ENCODE data around the gene KRT7.
A peak's percentile ranks its signal among the peaks of the same experiment; 100 is the strongest.
"Not testable (repeated sequence)": the region's sequence is repeated elsewhere in the genome, so short reads cannot be mapped to it uniquely, and the experiment has no call there.

The KRT7 gene

GRCh38 chr12:52252728-52253343 is 19.8 kb downstream of the KRT7 start:
- DNase-seq (ENCODE audit: low read depth, low spot score) = no peak
- peak overlapping the region; percentile 98 for H3K27ac ChIP-seq

- DNase-seq (ENCODE audit: low read depth, low spot score) = no peak
- H3K27ac ChIP-seq = peak overlapping the region; percentile 98
These were observed 20.5 kb downstream of the KRT7 start for GRCh38 chr12:52253391-52254179.

- H3K27ac ChIP-seq = peak overlapping the region; percentile 9
- no peak for DNase-seq (ENCODE audit: low read depth, low spot score)
These were observed 21.3 kb downstream of the KRT7 start for GRCh38 chr12:52254180-52254964.

DNA sequence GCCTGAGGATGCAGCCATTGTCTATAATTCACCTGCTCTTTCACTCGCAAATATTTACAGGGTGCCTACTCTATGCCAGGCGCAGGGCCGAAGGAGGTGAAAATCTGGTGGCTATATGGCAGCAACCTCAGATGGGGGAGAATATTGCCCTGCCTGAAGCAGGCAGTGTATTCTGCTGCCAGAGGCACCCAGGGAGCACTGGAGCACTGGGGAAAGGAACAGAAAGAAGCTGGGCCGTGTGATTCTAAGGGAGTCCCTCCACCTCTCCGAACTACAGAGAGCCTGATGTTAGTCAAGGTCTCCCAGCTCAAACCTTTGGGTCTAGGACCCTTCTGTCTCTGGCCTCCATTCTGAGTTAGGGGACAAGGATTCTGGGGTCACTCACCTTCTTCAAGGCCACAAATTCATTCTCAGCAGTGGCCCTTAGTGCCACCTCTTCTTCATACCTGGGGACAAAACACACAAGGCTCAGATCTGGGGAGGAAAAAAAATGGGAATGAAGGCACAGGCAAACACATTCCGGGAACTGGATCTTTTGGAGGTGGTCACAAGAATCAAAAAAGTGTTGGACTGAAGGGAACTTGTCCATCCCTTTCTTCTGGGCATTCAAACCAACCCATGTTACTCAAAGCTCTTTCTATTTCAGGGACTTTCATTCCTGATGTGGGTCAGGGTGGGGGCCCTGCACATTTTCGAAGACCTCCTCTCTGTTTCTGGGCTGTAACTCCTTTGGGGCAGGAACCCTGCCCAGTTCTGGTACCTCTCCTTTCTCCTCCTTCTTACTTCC is 22.1 kb downstream of the KRT7 start:
- DNase-seq (ENCODE audit: low read depth, low spot score) = no peak
- H3K27ac ChIP-seq = peak overlapping the region; percentile 9

- DNase-seq (ENCODE audit: low read depth, low spot score) = no peak
- H3K27ac ChIP-seq = no peak overlapping the region
These were observed 23.0 kb downstream of the KRT7 start for GRCh38 chr12:52255926-52256583.

DNA sequence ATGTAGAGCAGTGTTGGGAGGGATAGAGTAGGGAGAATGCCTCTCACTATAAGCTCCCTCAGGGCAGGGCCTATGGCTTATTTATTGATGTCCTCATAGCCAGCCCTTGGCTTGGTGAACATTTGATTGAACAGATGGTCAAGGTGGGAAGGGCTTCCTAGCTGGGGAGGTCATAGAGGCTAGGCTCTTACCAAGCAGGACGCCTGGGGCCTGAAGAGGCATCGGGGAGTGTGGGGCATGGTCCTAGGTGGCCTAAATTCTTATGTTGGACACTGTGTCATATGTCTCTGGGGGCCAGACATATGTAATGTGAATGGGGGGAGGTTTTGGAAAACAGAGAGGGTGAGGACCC is 23.5 kb downstream of the KRT7 start:
- DNase-seq (ENCODE audit: low read depth, low spot score) = no peak
- no peak overlapping the region for H3K27ac ChIP-seq

DNA sequence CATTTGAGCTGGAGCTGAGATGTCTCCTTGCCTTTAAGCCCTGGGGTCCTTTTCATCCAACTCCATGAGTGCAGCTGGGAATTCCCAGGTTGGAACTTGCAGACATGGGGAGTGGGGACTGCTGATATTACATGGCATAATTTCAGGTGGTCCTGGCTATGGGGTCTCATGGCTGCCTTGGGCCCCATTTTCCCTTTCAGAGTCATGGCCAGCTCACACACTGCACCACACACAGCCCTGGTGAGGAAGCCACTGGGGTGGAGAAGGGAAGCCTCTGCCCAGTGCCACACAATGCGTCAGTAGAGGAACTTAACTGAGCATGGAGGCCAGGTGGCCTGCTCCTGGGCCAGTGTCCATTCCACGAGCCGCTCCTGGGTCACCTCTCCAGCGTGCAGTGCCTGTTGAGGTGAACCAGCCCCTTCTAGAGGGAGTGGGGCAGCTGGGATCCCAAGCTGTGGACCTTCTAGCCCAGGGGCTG is 24.1 kb downstream of the KRT7 start:
- no peak overlapping the region for H3K27ac ChIP-seq
- DNase-seq (ENCODE audit: low read depth, low spot score) = no peak

DNA sequence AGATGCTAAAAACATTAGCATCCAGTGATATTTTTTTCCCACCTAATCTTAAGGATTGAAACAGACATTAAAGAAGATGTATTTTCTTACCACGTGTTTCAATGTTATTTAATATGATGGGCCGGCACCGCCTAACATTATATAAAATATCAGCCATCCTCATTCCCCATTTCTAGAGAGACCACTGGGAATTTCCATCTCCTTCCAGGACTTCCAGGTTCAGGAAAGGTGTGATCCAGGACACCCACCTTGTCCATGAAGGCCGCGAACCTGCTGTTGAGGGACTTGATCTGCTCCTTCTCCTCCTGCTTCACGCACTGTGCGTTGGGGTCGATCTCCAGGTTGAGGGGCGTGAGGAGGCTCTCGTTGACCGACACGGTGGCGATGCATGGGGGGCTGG is 24.9 kb downstream of the KRT7 start:
- not testable (repeated sequence) for DNase-seq (ENCODE audit: low read depth, low spot score); H3K27ac ChIP-seq

DNA sequence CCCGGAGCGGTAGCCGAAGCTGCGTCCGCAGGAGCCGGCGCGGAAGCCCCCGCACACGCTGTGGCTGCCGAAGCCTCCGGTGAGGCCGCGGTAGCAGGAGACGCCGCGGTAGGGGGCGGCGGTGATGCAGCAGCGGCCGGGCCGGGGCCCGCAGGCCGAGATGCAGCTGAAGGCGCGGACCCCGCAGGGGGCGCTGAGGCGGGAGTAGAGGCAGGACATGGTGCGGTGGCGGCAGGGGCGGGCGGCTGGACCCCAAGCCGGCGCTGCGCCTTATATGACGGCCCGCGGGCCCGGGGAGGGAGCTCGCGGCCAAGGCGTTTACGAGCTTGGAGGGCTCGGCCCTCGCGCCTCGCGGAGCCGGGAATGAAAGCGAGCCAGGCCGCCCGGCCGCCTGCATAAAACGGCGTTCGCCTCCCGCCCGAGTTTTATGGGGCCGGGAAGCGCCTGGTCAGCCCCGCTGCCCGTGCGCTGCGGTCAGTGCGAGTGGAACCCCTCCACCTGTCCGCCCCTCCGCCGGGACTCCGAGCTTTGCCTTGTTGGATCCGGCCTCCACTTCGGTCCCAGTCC is 25.4 kb downstream of the KRT7 start:
- no peak overlapping the region for H3K27ac ChIP-seq
- DNase-seq (ENCODE audit: low read depth, low spot score) = no peak

- no peak overlapping the region for H3K27ac ChIP-seq
- no peak for DNase-seq (ENCODE audit: low read depth, low spot score)
These were observed 26.7 kb downstream of the KRT7 start for GRCh38 chr12:52259657-52260243.

- no peak overlapping the region for H3K27ac ChIP-seq
- DNase-seq (ENCODE audit: low read depth, low spot score) = no peak
These were observed 27.5 kb downstream of the KRT7 start for GRCh38 chr12:52260361-52261207.

- H3K27ac ChIP-seq = no peak overlapping the region
- no peak for DNase-seq (ENCODE audit: low read depth, low spot score)
These were observed 28.1 kb downstream of the KRT7 start for GRCh38 chr12:52261208-52261484.

DNA sequence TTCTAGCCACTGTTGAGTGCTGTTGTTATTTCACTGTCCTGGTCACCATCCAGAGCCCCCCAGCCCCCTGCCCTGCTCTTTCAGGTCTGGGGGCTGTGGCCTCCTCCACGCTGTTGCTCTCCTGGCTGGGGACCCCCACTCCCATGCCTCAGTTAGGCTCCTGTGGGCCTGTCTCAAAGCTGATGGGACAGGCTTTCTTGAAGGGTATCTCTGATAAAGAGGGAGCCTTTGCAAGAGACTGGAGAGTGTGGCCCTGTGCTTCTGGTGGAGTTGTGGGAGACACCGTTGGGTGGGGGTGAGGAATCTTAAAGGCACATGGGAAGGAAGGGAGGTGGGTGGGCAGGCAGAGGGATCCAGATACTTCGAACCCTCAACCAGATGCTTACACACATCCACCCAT is 29.2 kb downstream of the KRT7 start:
- H3K27ac ChIP-seq = no peak overlapping the region
- DNase-seq (ENCODE audit: low read depth, low spot score) = no peak

GRCh38 chr12:52263761-52264434 is 30.9 kb downstream of the KRT7 start:
- DNase-seq (ENCODE audit: low read depth, low spot score) = no peak
- no peak overlapping the region for H3K27ac ChIP-seq

- H3K27ac ChIP-seq = no peak overlapping the region
- no peak for DNase-seq (ENCODE audit: low read depth, low spot score)
These were observed 31.4 kb downstream of the KRT7 start for GRCh38 chr12:52264435-52264825.

DNA sequence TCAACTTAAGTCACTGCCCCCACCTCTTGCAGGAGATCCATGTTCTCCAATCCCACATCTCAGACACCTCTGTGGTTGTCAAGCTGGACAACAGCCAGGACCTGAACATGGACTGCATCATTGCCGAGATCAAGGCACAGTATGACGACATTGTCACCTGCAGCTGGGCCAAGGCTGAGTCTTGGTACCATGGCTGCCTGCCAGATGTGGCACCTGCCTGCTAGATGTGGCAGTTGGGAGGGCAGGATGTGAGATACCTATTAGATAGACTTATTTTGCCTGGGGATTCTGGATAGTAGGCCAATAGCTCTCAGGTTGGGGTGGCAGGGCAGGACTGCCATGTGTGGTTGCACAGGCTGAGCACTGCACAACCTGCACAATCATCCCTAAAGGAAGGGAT is 33.5 kb downstream of the KRT7 start:
- DNase-seq (ENCODE audit: low read depth, low spot score) = no peak
- H3K27ac ChIP-seq = no peak overlapping the region

DNA sequence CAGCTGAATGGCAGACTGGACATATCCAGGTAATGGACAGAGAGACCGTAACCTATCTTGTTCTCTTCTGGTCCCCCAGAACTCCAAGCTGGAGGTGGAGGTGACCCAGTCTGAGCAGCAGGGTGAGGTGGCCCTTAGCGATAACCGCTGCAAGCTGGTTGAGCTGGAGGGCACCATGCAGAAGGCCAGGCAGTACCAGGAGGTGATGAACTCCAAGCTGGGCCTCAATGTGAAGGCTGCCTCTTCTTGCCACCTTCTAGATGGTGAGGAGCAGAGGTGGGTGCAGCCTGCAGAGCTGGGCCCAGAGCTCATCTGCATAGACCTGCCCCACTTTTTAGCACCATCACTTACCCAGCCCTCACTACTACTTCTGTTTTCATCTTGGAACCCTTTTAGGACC is 34.2 kb downstream of the KRT7 start:
- no peak for DNase-seq (ENCODE audit: low read depth, low spot score)
- H3K27ac ChIP-seq = no peak overlapping the region

DNA sequence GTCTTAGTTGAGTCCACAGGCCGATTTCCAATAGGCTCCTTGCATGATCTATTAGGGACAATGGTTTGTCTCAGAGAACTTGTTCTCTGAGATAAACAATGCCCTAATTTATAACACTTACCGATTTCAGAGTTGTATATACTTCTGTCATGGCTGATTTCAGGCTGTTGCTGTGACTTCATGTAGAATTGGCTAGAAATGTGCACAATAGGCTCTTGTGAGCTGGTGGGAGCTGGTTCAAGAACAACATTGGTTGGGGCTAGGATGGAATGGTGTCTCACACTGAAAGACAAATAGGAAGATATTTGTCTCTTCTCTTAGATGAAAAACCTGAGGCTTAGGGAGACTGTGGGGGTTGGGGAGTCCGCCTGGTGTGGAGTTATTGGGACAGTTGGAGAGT is 34.7 kb downstream of the KRT7 start:
- no peak overlapping the region for H3K27ac ChIP-seq
- no peak for DNase-seq (ENCODE audit: low read depth, low spot score)
